ENCODE results near the gene HOGA1.
"Not testable (repeated sequence)": the region's sequence is repeated elsewhere in the genome, so short reads cannot be mapped to it uniquely, and the experiment has no call there.

GRCh38 chr10:97561386-97562077 lies 22.7 kb upstream of the HOGA1 start:
- TF ChIP-seq, protein P1, sequence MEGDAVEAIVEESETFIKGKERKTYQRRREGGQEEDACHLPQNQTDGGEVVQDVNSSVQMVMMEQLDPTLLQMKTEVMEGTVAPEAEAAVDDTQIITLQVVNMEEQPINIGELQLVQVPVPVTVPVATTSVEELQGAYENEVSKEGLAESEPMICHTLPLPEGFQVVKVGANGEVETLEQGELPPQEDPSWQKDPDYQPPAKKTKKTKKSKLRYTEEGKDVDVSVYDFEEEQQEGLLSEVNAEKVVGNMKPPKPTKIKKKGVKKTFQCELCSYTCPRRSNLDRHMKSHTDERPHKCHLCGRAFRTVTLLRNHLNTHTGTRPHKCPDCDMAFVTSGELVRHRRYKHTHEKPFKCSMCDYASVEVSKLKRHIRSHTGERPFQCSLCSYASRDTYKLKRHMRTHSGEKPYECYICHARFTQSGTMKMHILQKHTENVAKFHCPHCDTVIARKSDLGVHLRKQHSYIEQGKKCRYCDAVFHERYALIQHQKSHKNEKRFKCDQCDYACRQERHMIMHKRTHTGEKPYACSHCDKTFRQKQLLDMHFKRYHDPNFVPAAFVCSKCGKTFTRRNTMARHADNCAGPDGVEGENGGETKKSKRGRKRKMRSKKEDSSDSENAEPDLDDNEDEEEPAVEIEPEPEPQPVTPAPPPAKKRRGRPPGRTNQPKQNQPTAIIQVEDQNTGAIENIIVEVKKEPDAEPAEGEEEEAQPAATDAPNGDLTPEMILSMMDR (IDR thresholded peaks at IDR 0.05; ENCODE audit: low read length) = not testable (repeated sequence)
- TF ChIP-seq EZH2 (IDR thresholded peaks at IDR 0.05; ENCODE audit: borderline replicate concordance, low read length) = not testable (repeated sequence)
